Aorta (tissue), 5 donors: ENCODE measurements around the gene GATAD2A. TPM values are rescaled to one million over a fixed set of nuclear protein-coding genes. Genes with fewer than 3 reads are reported as not detected.

Source experiments
- ATAC-seq: fragments of 200-7000 bp; cut with Tn5 transposase; one replicate; pipeline ENCODE4 v1.9.1; 2022; ENCODE audit warnings: moderate library complexity; ENCODE audit not compliant: low FRiP score
- DNase-seq, 2 donors: peaks; one replicate each; pipeline ENCODE4 v3.0.0-alpha.2; 2020
- H3K27ac ChIP-seq, 2 donors: one replicate each; pipeline ENCODE4 v1.5.1; 2013; ENCODE audit warnings: low read length in 2 of 2, mild to moderate bottlenecking in 2 of 2, moderate library complexity in 2 of 2, control low read depth in 1 of 2, inconsistent platforms in 1 of 2, low read depth in 1 of 2
- H3K27me3 ChIP-seq, 2 donors: one replicate each; pipeline ENCODE4 v1.6.1; 2013; ENCODE audit warnings: control low read depth in 1 of 2, low read length in 1 of 2, mild to moderate bottlenecking in 1 of 2, moderate library complexity in 1 of 2; ENCODE audit not compliant: insufficient read depth in 2 of 2, control insufficient read depth in 1 of 2
- H3K36me3 ChIP-seq, 2 donors: one replicate each; pipeline ENCODE4 v1.6.1; 2013; ENCODE audit warnings: control low read depth in 1 of 2, low read length in 1 of 2, mild to moderate bottlenecking in 1 of 2; ENCODE audit not compliant: insufficient read depth in 2 of 2, control insufficient read depth in 1 of 2
- H3K4me1 ChIP-seq, 2 donors: one replicate each; pipeline ENCODE4 v1.6.1; 2013; ENCODE audit warnings: low read length in 2 of 2, control low read depth in 1 of 2, mild to moderate bottlenecking in 1 of 2, moderate library complexity in 1 of 2; ENCODE audit not compliant: insufficient read depth in 2 of 2, control insufficient read depth in 1 of 2
- H3K4me3 ChIP-seq, 2 donors: one replicate each; pipeline ENCODE4 v1.5.1; 2013; ENCODE audit warnings: low read length in 2 of 2, control low read depth in 1 of 2, mild to moderate bottlenecking in 1 of 2
- H3K9me3 ChIP-seq: one replicate; pipeline ENCODE4 v1.6.1; 2013; ENCODE audit warnings: mild to moderate bottlenecking, low read length; ENCODE audit not compliant: control insufficient read depth
- WGBS, 2 donors: extraction: QIAGEN DNeasy Blood & Tissue Kit; methylation state at CpG; one replicate each; pipeline ENCODE4 v1.1.7; 2013; 5-methylcytosine and 5-hydroxymethylcytosine counted together
- intact Hi-C, 2 donors: fragments of 100-400 bp; cut with DNase I; formaldehyde crosslinking; loops; one replicate each; pipeline versions ENCODE4 v1.14.2 to v1.15.0; 2022
- polyA plus RNA-seq, 2 donors: library from polyadenylated mRNA; stranded (reverse); fragments of 200-250 nt; gene quantifications; one replicate each; pipeline ENCODE4 v1.2.3, GENCODE V29; 2013
- total RNA-seq, 2 donors: library from RNA; stranded (reverse); fragmentation: NEBNext Ultra II Directional; extraction: Animal tissue kit (Norgen Biotek cat#: 25700); gene quantifications; one replicate each; pipeline ENCODE4 v1.2.1, GENCODE V29; 2021
- donor health status: healthy with polysubstance abuse.
- donor health status: Bipolar disorder and iron deficiency.
- donor health status: DM: no; HTN: no; CAD: no.
- donor health status: DM: no; HTN: no; CAD: no.
- donor health status: DM: yes; HTN: yes; CAD: no.

Gene GATAD2A
- total and polyA plus RNA-seq, 4 donors = 17.9 to 86.7 (median 50.7) TPM

DNA sequence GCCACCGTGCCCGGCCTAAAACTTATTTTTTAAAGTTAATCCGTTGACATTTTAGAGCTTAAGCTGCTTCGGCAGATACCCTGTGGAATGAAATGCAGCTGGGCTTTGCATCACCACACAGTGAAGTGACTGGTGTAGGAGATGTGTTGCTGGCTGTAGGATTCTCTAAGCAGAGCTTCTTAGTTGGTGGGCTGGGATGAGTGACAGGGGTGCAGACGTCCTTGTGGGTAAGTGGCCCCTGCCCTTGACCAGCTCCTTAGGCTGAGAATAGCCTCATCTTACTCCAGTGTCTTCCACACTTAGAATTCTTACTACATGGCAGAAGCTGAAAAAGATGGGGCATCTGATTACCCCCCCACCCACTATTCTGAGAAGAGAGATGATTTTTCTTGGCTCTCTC lies 11.6 kb downstream of the GATAD2A start:
- intact Hi-C loops = no loop called here
- WGBS, 2 donors = 73 to 84% methylated on average over 5 of the region's 5 CpGs
- ATAC-seq (no peak), DNase-seq (no peak)
- H3K27ac ChIP-seq = no peak overlapping the region
- H3K36me3 ChIP-seq = no peaks in the 10 kb centered on the region
- H3K27me3 ChIP-seq = no peaks in the 10 kb centered on the region
- H3K4me1 ChIP-seq = peaks cover 0 to 2% of the 10 kb centered on the region in 2 donors
- no peaks in the 10 kb centered on the region for H3K9me3 ChIP-seq
- no peak overlapping the region for H3K4me3 ChIP-seq

DNA sequence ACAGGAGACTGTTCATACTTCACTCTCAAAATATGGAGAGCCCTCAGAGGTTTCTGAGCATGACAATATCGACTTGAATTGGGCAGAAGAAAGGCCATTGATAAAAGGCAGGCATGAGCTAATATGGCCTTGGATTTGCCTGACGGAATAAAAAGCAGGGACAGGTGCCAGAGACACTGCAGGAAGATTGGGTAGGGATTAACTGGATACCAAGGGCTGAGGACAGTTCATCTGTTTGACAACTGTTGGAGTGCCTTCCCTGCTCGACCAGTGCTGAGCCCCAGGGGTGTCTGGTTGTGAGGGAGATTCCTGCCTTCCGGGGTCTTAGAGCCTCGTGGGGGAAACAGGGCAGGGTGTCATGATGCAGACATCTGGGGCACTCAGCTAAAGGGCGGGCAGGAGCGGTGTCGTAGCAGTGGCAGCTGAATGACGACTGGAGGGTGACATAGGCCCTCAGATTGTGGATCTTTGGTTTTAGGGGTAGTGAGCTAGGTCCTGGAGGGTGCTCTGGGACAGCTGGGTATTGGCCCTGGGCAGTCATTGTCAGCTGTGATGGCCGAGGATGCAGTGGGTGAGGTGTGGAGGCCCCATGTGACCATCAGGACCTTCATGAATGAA lies 12.3 kb downstream of the GATAD2A start:
- WGBS, 2 donors = 72 to 78% methylated on average over 10 of the region's 10 CpGs

DNA sequence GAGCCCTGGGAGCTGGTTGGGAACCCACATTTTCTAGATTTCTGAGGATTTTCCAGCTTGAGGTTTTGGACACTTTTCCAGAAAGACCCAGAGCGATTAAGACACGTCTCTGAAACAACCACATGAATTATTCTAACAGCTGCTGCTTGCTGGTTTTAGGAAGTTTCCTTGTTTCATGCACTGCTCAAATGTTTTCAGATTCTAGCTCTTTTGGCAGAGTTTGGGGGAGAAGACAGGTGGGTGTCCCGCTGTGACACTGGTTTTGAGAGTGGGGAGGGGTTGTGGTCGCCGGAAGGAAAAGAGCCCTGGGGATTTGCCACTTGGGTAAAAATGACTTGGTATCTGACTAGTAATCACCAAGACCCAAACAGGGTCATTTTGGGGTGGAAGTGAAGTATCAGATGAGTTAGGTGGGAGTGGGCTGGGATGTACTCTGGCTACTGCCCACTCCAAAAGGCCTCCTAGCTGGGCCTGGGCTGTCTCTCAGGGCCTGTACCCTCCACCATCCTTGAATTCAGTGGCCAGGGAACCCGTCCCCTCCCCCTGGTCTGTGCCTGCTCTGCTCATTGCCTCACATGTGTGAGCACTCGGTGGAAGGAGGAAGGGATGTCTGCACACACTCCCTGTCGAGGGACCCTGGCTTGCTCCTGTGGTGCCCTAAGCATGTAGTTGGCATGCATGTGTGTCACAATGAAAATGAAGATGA lies 13.2 kb downstream of the GATAD2A start:
- DNase-seq (no peak), ATAC-seq (no peak)
- H3K27ac ChIP-seq = no peak overlapping the region
- no peaks in the 10 kb centered on the region for H3K36me3 ChIP-seq
- intact Hi-C loops = no loop called here
- WGBS, 2 donors = 58 to 67% methylated on average over 8 of the region's 8 CpGs
- no peaks in the 10 kb centered on the region for H3K27me3 ChIP-seq
- H3K9me3 ChIP-seq = no peaks in the 10 kb centered on the region
- no peak overlapping the region for H3K4me3 ChIP-seq
- H3K4me1 ChIP-seq = peaks cover 0 to 2% of the 10 kb centered on the region in 2 donors

More for the DNA sequence above, 12.3 kb downstream of the GATAD2A start:
- H3K9me3 ChIP-seq = no peaks in the 10 kb centered on the region
- H3K4me3 ChIP-seq = no peak overlapping the region
- ATAC-seq (peak; percentile 28), DNase-seq (no peak)
- peaks cover 0 to 2% of the 10 kb centered on the region in 2 donors for H3K4me1 ChIP-seq
- intact Hi-C loops = no loop called here
- H3K36me3 ChIP-seq = no peaks in the 10 kb centered on the region
- no peak overlapping the region for H3K27ac ChIP-seq
- no peaks in the 10 kb centered on the region for H3K27me3 ChIP-seq

DNA sequence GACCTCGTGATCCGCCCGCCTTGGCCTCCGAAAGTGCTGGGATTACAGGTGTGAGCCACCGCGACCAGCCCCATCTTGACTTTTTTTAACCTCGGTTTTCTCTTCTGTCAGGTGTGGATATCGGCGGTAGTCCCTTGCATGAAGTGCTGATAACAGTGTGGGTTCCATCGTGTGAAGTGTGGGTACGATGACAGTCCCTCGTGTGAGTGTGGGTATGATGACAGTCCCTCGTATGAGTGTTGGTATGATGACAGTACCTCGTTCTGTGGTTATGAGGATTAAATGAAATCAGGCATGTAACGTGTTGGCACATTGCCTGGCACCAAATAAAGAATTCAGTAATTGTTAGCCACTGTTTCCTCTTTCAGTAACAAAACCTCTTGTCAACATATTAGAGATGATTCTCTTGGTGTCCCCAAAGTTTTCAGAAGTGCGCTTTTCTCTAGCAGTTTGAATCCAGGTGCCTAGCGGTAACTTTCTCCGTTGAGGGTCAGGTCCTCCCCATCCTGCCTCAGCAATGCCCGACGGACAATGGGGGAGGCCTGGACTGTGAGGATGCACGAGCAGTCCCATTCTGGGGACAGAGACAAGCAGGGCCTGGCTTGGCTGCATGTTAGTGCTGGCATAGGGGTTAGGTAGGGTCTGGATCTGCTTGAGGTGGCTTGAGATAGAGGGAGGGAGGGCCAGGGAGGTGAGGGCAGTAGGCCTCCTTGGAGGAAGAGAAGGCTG lies 15.3 kb downstream of the GATAD2A start:
- Histone ChIP-seq H3K9me3 (no peaks in the 10 kb centered on the region), H3K36me3 (no peaks in the 10 kb centered on the region), H3K4me1 (peaks cover 0 to 2% of the 10 kb centered on the region in 2 donors), H3K27me3 (no peaks in the 10 kb centered on the region), H3K27ac (no peak overlapping the region), H3K4me3 (no peak overlapping the region)
- intact Hi-C loops = loop anchor here in 1 of 2 donors (5.0 kb wide), 1 partner anchor 62 kb away; no protein-coding TSS in a partner anchor
- 87 to 88% methylated on average over 21 of the region's 21 CpGs for WGBS, 2 donors
- ATAC-seq (no peak), DNase-seq (no peak)

DNA sequence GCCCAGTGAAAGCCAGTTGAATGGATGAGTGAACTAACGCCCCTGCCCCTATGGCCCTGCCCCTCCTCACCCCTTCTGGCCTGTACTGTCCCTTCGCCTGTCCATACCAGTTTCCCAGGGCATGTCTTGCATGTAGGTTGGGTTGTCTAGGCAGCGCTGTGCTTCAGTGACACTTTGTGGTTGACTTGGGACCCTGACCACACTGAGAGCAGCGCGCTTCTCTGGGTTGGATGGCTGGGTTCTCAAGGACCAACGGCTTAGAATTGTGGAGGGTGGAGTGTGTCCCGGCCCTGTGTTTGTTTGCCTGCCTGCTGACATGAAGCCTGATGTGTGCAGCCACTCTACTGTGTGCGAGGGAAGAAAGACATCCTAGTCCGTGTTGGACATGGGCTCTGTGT lies 15.8 kb downstream of the GATAD2A start:
- no peak overlapping the region for H3K4me3 ChIP-seq
- 88 to 92% methylated on average over 9 of the region's 9 CpGs for WGBS, 2 donors
- H3K27ac ChIP-seq = no peak overlapping the region
- H3K27me3 ChIP-seq = no peaks in the 10 kb centered on the region
- ATAC-seq (no peak), DNase-seq (peak in 1 of 2 donors; percentile 43)
- intact Hi-C loops = loop anchor here in 1 of 2 donors (5.0 kb wide), 1 partner anchor 61 kb away; no protein-coding TSS in a partner anchor
- H3K9me3 ChIP-seq = no peaks in the 10 kb centered on the region
- H3K4me1 ChIP-seq = peaks cover 0 to 1% of the 10 kb centered on the region in 2 donors
- no peaks in the 10 kb centered on the region for H3K36me3 ChIP-seq

DNA sequence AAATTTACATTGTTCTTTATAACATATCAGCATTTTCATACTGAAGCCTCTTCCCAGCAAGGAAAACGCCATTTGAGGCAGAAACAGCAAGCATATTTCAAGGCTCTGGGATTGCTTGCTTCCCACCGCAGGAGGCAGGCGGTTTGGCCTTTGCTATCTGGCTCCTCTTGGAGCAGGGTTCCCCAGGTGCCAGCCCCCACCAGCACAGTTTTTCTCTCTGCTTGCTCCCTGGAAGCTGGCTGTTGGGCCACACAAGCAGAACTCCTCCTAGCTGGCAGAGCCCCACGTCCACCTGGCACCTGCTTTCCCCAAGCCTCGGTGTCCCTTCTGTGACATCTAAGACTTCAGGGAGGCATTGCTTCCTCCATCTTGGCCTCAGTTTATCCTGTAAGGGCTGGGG lies 16.7 kb downstream of the GATAD2A start:
- DNase-seq = peak in 1 of 2 donors; percentile 51
- Histone ChIP-seq H3K4me3 (no peak overlapping the region), H3K36me3 (no peaks in the 10 kb centered on the region), H3K9me3 (no peaks in the 10 kb centered on the region), H3K27ac (no peak overlapping the region), H3K4me1 (no peaks in the 10 kb centered on the region), H3K27me3 (no peaks in the 10 kb centered on the region)
- 80 to 87% methylated on average over 5 of the region's 5 CpGs for WGBS, 2 donors
- no peak for ATAC-seq
- intact Hi-C loops = loop anchor here in 1 of 2 donors (5.0 kb wide), 1 partner anchor 60 kb away; no protein-coding TSS in a partner anchor

DNA sequence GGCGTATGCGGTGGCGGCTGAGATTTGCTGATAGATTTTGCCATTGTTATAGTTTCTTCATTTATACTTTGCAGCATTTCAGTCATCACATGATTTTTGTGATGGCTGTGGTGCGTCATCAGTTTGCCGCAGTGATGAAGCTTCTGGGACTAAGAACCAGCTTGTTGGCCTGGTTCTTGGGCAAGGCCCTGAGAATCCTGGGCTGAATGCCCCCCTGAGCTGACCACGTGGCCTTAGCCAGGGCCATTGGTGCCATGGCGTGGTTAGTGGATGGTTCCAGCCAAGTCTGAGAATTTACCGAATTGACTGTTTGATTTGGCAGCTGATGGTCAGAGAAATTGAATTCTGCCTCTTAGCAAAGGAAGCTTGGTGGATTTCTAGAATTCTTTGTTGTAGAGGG lies 17.8 kb downstream of the GATAD2A start:
- peak; percentile 79 to 80 for DNase-seq
- H3K4me1 ChIP-seq = no peaks in the 10 kb centered on the region
- intact Hi-C loops = loop anchor here in 1 of 2 donors (5.0 kb wide), 1 partner anchor 59 kb away; no protein-coding TSS in a partner anchor
- H3K36me3 ChIP-seq = no peaks in the 10 kb centered on the region
- 36 to 41% methylated on average over 8 of the region's 8 CpGs for WGBS, 2 donors
- H3K27me3 ChIP-seq = no peaks in the 10 kb centered on the region
- no peaks in the 10 kb centered on the region for H3K9me3 ChIP-seq
- H3K27ac ChIP-seq = peak overlapping the region in 1 of 2 donors; percentile 15
- ATAC-seq = peak; percentile 65
- no peak overlapping the region for H3K4me3 ChIP-seq

DNA sequence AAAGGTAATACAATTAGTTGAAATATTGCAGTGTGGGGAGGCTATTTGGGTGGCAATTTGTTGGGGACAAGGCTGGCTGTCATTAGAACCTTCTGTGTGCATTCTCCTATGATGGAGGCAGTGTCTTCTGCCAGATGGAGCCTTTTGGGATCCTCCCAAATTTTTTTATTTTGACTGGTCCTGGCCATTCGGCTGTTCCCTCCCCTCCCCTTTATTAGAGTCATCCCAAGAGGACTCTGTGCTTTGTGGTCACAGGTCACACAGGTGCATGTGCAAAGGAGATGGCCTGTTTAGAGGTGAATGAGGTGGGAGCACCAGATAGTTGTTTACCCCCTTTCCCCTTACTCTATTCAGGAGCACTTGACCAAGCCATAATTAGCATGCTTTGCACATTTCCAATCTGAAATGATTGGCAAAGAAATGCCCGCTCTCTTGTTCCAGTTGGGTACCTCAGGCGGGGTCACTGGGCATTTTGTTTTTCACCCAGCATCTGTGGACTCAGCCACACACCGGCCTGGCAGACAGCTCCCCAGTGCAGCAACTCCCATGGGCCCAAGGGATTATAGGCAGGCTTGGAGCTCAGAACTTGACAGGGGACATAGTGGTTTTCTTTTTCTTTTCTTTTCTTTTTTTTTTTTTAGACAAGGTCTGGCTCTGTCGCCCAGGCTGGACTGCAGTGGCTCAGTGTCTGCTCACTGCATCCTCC lies 19.8 kb downstream of the GATAD2A start:
- 27 to 28% methylated on average over 5 of the region's 5 CpGs for WGBS, 2 donors
- intact Hi-C loops = no loop called here
- Histone ChIP-seq H3K27me3 (no peaks in the 10 kb centered on the region), H3K4me1 (no peaks in the 10 kb centered on the region), H3K9me3 (no peaks in the 10 kb centered on the region), H3K36me3 (no peaks in the 10 kb centered on the region), H3K27ac (no peak overlapping the region), H3K4me3 (no peak overlapping the region)
- DNase-seq (no peak), ATAC-seq (no peak)
